Prostate gland (tissue), 2 donors: ENCODE results near the gene MS4A15.

ENCODE experiments used
- POLR2A ChIP-seq: fragments of 450-650 bp; IDR thresholded peaks from one replicate; pipeline ENCODE4 v1.6.1; 2016; ENCODE audit warnings: antibody characterized with exemption, mild to moderate bottlenecking
- TF ChIP-seq, protein P1 (sequence below), 4 experiments: fragments of 200-600 bp in 2 of 4; fragments of 450-650 bp in 2 of 4; sonication (generic) in 2 of 4; IDR thresholded peaks; 1 replicate in 3 of 4; 2 replicates in 1 of 4; pipeline ENCODE4 v1.5.1; 2016 to 2019; ENCODE audit warnings: antibody characterized with exemption in 4 of 4, mild to moderate bottlenecking in 2 of 4, moderate library complexity in 2 of 4

DNA sequence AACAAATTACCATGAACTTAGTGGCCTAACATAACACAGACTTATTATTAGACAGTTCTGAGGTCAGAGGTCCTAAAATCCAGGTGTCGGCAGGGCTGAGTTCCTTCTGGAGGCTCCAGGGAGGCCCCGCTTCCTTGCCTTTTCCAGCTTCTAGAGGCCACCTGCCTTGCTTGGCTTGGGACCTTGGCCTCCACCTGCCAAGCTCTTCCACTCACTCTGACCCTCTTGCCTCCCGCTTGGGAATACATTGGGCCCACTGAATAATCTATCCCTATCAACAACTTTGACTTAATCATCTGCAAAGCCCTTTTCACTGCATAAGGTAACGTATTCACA lies 25.3 kb downstream of the MS4A15 start:
- TF ChIP-seq, protein P1, sequence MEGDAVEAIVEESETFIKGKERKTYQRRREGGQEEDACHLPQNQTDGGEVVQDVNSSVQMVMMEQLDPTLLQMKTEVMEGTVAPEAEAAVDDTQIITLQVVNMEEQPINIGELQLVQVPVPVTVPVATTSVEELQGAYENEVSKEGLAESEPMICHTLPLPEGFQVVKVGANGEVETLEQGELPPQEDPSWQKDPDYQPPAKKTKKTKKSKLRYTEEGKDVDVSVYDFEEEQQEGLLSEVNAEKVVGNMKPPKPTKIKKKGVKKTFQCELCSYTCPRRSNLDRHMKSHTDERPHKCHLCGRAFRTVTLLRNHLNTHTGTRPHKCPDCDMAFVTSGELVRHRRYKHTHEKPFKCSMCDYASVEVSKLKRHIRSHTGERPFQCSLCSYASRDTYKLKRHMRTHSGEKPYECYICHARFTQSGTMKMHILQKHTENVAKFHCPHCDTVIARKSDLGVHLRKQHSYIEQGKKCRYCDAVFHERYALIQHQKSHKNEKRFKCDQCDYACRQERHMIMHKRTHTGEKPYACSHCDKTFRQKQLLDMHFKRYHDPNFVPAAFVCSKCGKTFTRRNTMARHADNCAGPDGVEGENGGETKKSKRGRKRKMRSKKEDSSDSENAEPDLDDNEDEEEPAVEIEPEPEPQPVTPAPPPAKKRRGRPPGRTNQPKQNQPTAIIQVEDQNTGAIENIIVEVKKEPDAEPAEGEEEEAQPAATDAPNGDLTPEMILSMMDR (IDR thresholded peaks at IDR 0.05), result no peak
- TF ChIP-seq POLR2A, result no peak
